Measurements from ENCODE around the gene GRIN2D. TPM values are rescaled to one million over a fixed set of nuclear protein-coding genes. Genes with fewer than 3 reads are reported as not detected.

Gene GRIN2D
- polyA plus RNA-seq, 1 of the 3 experiments (the other 2 are of a cell fraction), result 0.92 TPM

GRCh38 chr19:48415806-48416221 lies 22.3 kb downstream of the GRIN2D start:
- Histone ChIP-seq H3K4me2 (no peak overlapping the region), H3F3A (replicated peaks; ENCODE audit: insufficient read depth) (no peaks in the 10 kb centered on the region), H3K79me2 (ENCODE audit: insufficient read depth) (no peaks in the 10 kb centered on the region), H2AFZ (ENCODE audit: low read depth) (no peak overlapping the region), H3K27me3 (ENCODE audit: insufficient read depth) (no peaks in the 10 kb centered on the region), H3K9me2 (no peaks in the 10 kb centered on the region), H3K9ac (no peak overlapping the region), H3K4me1 (ENCODE audit: control insufficient read depth in 1 of 2, insufficient read depth in 2 of 2, low read depth in 1 of 2, low read length in 1 of 2) (no peaks in the 10 kb centered on the region; a peak in 1 of 4 replicates), H3K27ac (ENCODE audit: low read depth in 2 of 2, low read length in 1 of 2) (no peak overlapping the region), H3K4me3 (ENCODE audit: low read depth in 2 of 2, low read length in 1 of 2) (no peak overlapping the region), H3K9me3 (no peaks in the 10 kb centered on the region), H3K36me3 (replicated peaks in 1 of 2; ENCODE audit: control insufficient read depth in 1 of 2, insufficient read depth in 2 of 2, low read length in 1 of 2) (no peaks in the 10 kb centered on the region), H4K20me1 (ENCODE audit: insufficient read depth) (no peaks in the 10 kb centered on the region)
- TF ChIP-seq USF2 (IDR thresholded peaks at IDR 0.05; ENCODE audit: borderline replicate concordance, low read depth, low read length) (no peak), PBX3 (IDR thresholded peaks at IDR 0.05) (no peak), CHD2 (IDR thresholded peaks at IDR 0.05; ENCODE audit: low read length, partially characterized antibody) (no peak), ZBTB33 (IDR thresholded peaks at IDR 0.05; ENCODE audit: borderline replicate concordance, low read depth) (no peak), TCF12 (IDR thresholded peaks at IDR 0.05) (no peak), JUND (IDR thresholded peaks at IDR 0.05) (no peak), MXI1 (IDR thresholded peaks at IDR 0.05; ENCODE audit: low read depth, low read length) (no peak)
- DNase-seq, result no peak
- WGBS (ENCODE audit: low lambda C conversion rate), result 93% methylated on average over 30 of the region's 30 CpGs
- CTCF ChIA-PET, result interaction anchor here (0.9 kb wide), 1 partner anchor 9 kb away, joined by 3 read pairs; no protein-coding TSS in a partner anchor
- POLR2A ChIA-PET, result no interaction called here

GRCh38 chr19:48417421-48417820 lies 24.0 kb downstream of the GRIN2D start:
- H3K4me2 ChIP-seq, result no peak overlapping the region
- no peak for DNase-seq
- 92% methylated on average over 7 of the region's 7 CpGs for WGBS (ENCODE audit: low lambda C conversion rate)
- H2AFZ ChIP-seq (ENCODE audit: low read depth), result no peak overlapping the region
- CTCF ChIA-PET, result interaction anchor here (0.9 kb wide), 1 partner anchor 36 kb away, joined by 3 read pairs; no protein-coding TSS in a partner anchor
- H3K9me3 ChIP-seq, result no peaks in the 10 kb centered on the region
- H3K9ac ChIP-seq, result no peak overlapping the region
- no peaks in the 10 kb centered on the region for H3K36me3 ChIP-seq (replicated peaks in 1 of 2; ENCODE audit: control insufficient read depth in 1 of 2, insufficient read depth in 2 of 2, low read length in 1 of 2)
- no peak for TF ChIP-seq EP300 (IDR thresholded peaks at IDR 0.05; ENCODE audit: borderline replicate concordance in 1 of 2, low read depth in 1 of 2, low read length in 1 of 2)
- TF ChIP-seq EZH2phosphoT487 (IDR thresholded peaks at IDR 0.05; ENCODE audit: borderline replicate concordance, low read depth), result no peak
- no peak for TF ChIP-seq MXI1 (IDR thresholded peaks at IDR 0.05; ENCODE audit: low read depth, low read length)
- TF ChIP-seq USF2 (IDR thresholded peaks at IDR 0.05; ENCODE audit: borderline replicate concordance, low read depth, low read length), result no peak
- TF ChIP-seq CHD2 (IDR thresholded peaks at IDR 0.05; ENCODE audit: low read length, partially characterized antibody), result no peak
- TF ChIP-seq NRF1 (IDR thresholded peaks at IDR 0.05; ENCODE audit: low read depth, low read length), result no peak
- no peak for TF ChIP-seq YY1 (IDR thresholded peaks at IDR 0.05; ENCODE audit: low read depth)
- no peak for TF ChIP-seq TEAD4 (IDR thresholded peaks at IDR 0.05; ENCODE audit: borderline replicate concordance, insufficient read depth)
- TF ChIP-seq GATA2 (CRISPR knock-in tag; IDR thresholded peaks at IDR 0.05), result no peak
- TF ChIP-seq USF1 (IDR thresholded peaks at IDR 0.05; ENCODE audit: borderline replicate concordance, low read depth), result no peak
- TF ChIP-seq FOXJ3 (CRISPR knock-in tag; IDR thresholded peaks at IDR 0.05), result no peak
- TF ChIP-seq ZBTB33 (IDR thresholded peaks at IDR 0.05; ENCODE audit: borderline replicate concordance, low read depth), result no peak
- no peak overlapping the region for H3K27ac ChIP-seq (ENCODE audit: low read depth in 2 of 2, low read length in 1 of 2)
- H3F3A ChIP-seq (replicated peaks; ENCODE audit: insufficient read depth), result no peaks in the 10 kb centered on the region
- H3K4me1 ChIP-seq (ENCODE audit: control insufficient read depth in 1 of 2, insufficient read depth in 2 of 2, low read depth in 1 of 2, low read length in 1 of 2), result no peaks in the 10 kb centered on the region; a peak in 1 of 4 replicates
- no peaks in the 10 kb centered on the region for H3K79me2 ChIP-seq (ENCODE audit: insufficient read depth)
- no peaks in the 10 kb centered on the region for H4K20me1 ChIP-seq (ENCODE audit: insufficient read depth)
- H3K27me3 ChIP-seq (ENCODE audit: insufficient read depth), result no peaks in the 10 kb centered on the region
- no peaks in the 10 kb centered on the region for H3K9me2 ChIP-seq
- no peak overlapping the region for H3K4me3 ChIP-seq (ENCODE audit: low read depth in 2 of 2, low read length in 1 of 2)
- POLR2A ChIA-PET, result no interaction called here
